ENCODE measurements around the gene CCDC127. TPM values are rescaled to one million over a fixed set of nuclear protein-coding genes. Genes with fewer than 3 reads are reported as not detected.
"Not testable (repeated sequence)": the region's sequence is repeated elsewhere in the genome, so short reads cannot be mapped to it uniquely, and the experiment has no call there.

Gene CCDC127
- total RNA-seq, 1 experiment from 2014 or later, result 5.4 TPM

DNA sequence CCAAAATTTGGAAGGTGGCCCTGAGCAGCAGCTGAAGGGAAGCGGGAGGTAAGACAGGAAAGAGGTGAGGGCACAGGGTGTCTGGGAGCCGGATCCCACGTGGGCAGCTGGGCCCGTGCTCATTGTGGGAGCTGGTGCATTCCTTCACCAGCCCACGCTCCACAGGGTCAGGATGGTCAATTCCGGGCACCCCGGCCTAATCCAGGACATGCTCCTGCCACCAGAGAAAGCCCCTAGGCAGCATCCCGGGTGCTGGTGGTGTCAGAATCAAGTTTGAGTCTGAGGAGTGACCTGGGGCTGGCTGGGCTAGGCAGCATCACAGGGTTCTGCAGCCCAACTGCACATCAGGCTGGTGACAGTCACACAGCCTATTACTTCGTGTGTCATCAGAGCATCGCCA, 46.4 kb upstream of the CCDC127 start:
- no peak for TF ChIP-seq CTCF (conservative IDR thresholded peaks at IDR 0.05; ENCODE audit: low read depth, low read length)
- TF ChIP-seq EZH2 (IDR thresholded peaks at IDR 0.05; ENCODE audit: low read length, unreplicated experiment), result no peak
- no peak for TF ChIP-seq EZH2phosphoT487 (IDR thresholded peaks at IDR 0.05; ENCODE audit: borderline replicate concordance, low read length)
- Histone ChIP-seq H3K9me3 (ENCODE audit: low read length) (no peaks in the 10 kb centered on the region), H3K36me3 (ENCODE audit: low read depth, low read length) (no peaks in the 10 kb centered on the region), H3K79me2 (ENCODE audit: low read length) (no peaks in the 10 kb centered on the region), H3F3A (ENCODE audit: low read length, unreplicated experiment) (no peaks in the 10 kb centered on the region), H3K27ac (ENCODE audit: low read length) (peak overlapping the region; percentile 68), H3K9ac (ENCODE audit: low read length) (peak overlapping the region; percentile 37; the same call in 1 of the 2 replicates), H4K20me1 (ENCODE audit: low read length) (no peaks in the 10 kb centered on the region), H2AFZ (ENCODE audit: low read length) (no peak overlapping the region), H3K27me3 (ENCODE audit: low read length) (no peaks in the 10 kb centered on the region), H3K9me2 (replicated peaks; ENCODE audit: low read length) (no peaks in the 10 kb centered on the region), H3K4me1 (ENCODE audit: insufficient read depth, low read length) (peaks cover 6% of the 10 kb centered on the region; the same call in 1 of the 2 replicates), H3K4me3 (ENCODE audit: low read length) (no peak overlapping the region), H3K4me2 (ENCODE audit: low read length) (no peak overlapping the region)
- ATAC-seq (no peak), DNase-seq (no peak)
- intact Hi-C loops (cut with micrococcal nuclease), result no loop called here
- CTCF ChIA-PET, result no interaction called here
- POLR2A ChIA-PET (ENCODE audit: unreplicated experiment), result no interaction called here
- no TSS peak for BruUV-seq (replicated peaks)

GRCh38 chr5:263275-263974, 45.5 kb upstream of the CCDC127 start:
- H3K4me3 ChIP-seq (ENCODE audit: low read length); H3K9me3 ChIP-seq (ENCODE audit: low read length); intact Hi-C loops (cut with micrococcal nuclease); H3K4me1 ChIP-seq (ENCODE audit: insufficient read depth, low read length); H2AFZ ChIP-seq (ENCODE audit: low read length); POLR2A ChIA-PET (ENCODE audit: unreplicated experiment); H4K20me1 ChIP-seq (ENCODE audit: low read length); CTCF ChIA-PET; H3K79me2 ChIP-seq (ENCODE audit: low read length); H3K9me2 ChIP-seq (replicated peaks; ENCODE audit: low read length); H3K27me3 ChIP-seq (ENCODE audit: low read length); H3F3A ChIP-seq (ENCODE audit: low read length, unreplicated experiment); H3K36me3 ChIP-seq (ENCODE audit: low read depth, low read length): not testable (repeated sequence)
- peak overlapping the region; percentile 37; the same call in 1 of the 2 replicates for H3K9ac ChIP-seq (ENCODE audit: low read length)
- ATAC-seq (peak; percentile 45; the same call in 1 of the 2 replicates), DNase-seq (peak; percentile 81)
- BruUV-seq (replicated peaks), result TSS peak; percentile 18
- H3K27ac ChIP-seq (ENCODE audit: low read length), result peak overlapping the region; percentile 68
- H3K4me2 ChIP-seq (ENCODE audit: low read length), result peak overlapping the region; percentile 9; the same call in 1 of the 2 replicates

DNA sequence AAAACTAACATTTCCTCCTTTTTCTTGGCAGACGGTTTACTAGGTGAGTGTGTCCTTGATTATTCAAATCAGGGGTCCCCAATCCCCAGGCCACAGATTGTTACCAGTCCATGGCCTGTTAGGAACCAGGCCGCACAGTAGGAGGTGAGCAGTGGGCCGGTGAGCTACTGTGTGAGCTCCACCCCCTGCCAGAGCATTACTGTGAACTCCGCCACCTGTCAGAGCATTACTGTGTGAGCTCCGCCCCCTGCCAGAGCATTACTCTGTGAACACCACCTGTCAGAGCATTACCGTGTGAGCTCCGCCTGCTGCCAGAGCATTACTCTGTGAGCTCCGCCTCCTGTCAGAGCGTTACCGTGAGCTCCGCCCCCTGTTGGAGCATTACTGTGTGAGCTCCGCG, 39.2 kb upstream of the CCDC127 start:
- Histone ChIP-seq H3K4me3 (ENCODE audit: low read length) (no peak overlapping the region), H3K79me2 (ENCODE audit: low read length) (no peaks in the 10 kb centered on the region), H3K4me2 (ENCODE audit: low read length) (no peak overlapping the region), H3K9me2 (replicated peaks; ENCODE audit: low read length) (no peaks in the 10 kb centered on the region), H3K9ac (ENCODE audit: low read length) (no peak overlapping the region), H2AFZ (ENCODE audit: low read length) (no peak overlapping the region), H3K27me3 (ENCODE audit: low read length) (no peaks in the 10 kb centered on the region), H3F3A (ENCODE audit: low read length, unreplicated experiment) (no peaks in the 10 kb centered on the region), H3K4me1 (ENCODE audit: insufficient read depth, low read length) (peaks cover 9% of the 10 kb centered on the region), H4K20me1 (ENCODE audit: low read length) (no peaks in the 10 kb centered on the region), H3K27ac (ENCODE audit: low read length) (no peak overlapping the region), H3K9me3 (ENCODE audit: low read length) (no peaks in the 10 kb centered on the region), H3K36me3 (ENCODE audit: low read depth, low read length) (peaks cover 21% of the 10 kb centered on the region)
- ChIA-PET CTCF (no interaction called here), POLR2A (ENCODE audit: unreplicated experiment) (no interaction called here)
- BruUV-seq (replicated peaks), result no TSS peak
- ATAC-seq, result no peak
- intact Hi-C loops (cut with micrococcal nuclease), result no loop called here
- TF ChIP-seq EZH2phosphoT487 (IDR thresholded peaks at IDR 0.05; ENCODE audit: borderline replicate concordance, low read length) (no peak), EZH2 (IDR thresholded peaks at IDR 0.05; ENCODE audit: low read length, unreplicated experiment) (no peak), CTCF (conservative IDR thresholded peaks at IDR 0.05; ENCODE audit: low read depth, low read length) (no peak)
- DNase-seq, result no peak

DNA sequence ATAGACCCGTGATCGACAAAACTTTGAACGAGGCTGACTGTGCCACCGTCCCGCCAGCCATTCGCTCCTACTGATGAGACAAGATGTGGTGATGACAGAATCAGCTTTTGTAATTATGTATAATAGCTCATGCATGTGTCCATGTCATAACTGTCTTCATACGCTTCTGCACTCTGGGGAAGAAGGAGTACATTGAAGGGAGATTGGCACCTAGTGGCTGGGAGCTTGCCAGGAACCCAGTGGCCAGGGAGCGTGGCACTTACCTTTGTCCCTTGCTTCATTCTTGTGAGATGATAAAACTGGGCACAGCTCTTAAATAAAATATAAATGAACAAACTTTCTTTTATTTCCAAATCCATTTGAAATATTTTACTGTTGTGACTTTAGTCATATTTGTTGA, 38.4 kb upstream of the CCDC127 start:
- H3K9ac ChIP-seq (ENCODE audit: low read length); BruUV-seq (replicated peaks); CTCF ChIA-PET: not testable (repeated sequence)

DNA sequence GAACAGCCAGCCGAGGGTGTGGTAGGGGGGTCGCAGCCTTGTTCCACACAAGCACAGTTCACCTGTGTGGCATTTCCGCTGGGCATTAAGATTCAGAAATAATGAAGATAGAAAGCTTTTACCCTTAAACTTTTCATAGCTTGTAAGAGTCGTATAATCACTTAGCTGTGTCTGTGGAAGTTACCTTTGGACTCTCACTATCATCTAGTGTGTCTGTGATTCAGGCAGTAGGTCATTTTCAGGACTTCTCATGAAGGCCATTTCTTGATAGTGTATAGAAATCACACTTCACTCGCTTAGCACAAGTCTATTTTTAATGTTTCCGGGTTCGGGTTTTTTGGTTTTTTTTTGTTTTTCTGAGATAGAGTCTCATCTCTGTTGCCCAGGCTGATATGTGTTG, 37.2 kb upstream of the CCDC127 start:
- CTCF ChIA-PET, result not testable (repeated sequence)

More for the DNA sequence above, 38.4 kb upstream of the CCDC127 start:
- H3K4me1 ChIP-seq (ENCODE audit: insufficient read depth, low read length), result peaks cover 16% of the 10 kb centered on the region
- DNase-seq; H3K79me2 ChIP-seq (ENCODE audit: low read length); H2AFZ ChIP-seq (ENCODE audit: low read length); H4K20me1 ChIP-seq (ENCODE audit: low read length); ATAC-seq; H3K4me2 ChIP-seq (ENCODE audit: low read length); H3F3A ChIP-seq (ENCODE audit: low read length, unreplicated experiment); H3K4me3 ChIP-seq (ENCODE audit: low read length); H3K9me3 ChIP-seq (ENCODE audit: low read length); POLR2A ChIA-PET (ENCODE audit: unreplicated experiment); H3K27me3 ChIP-seq (ENCODE audit: low read length); H3K9me2 ChIP-seq (replicated peaks; ENCODE audit: low read length); H3K27ac ChIP-seq (ENCODE audit: low read length); intact Hi-C loops (cut with micrococcal nuclease): not testable (repeated sequence)
- peaks cover 21% of the 10 kb centered on the region for H3K36me3 ChIP-seq (ENCODE audit: low read depth, low read length)

More for the DNA sequence above, 37.2 kb upstream of the CCDC127 start:
- H3K4me1 ChIP-seq (ENCODE audit: insufficient read depth, low read length), result peaks cover 19% of the 10 kb centered on the region
- H3K9me2 ChIP-seq (replicated peaks; ENCODE audit: low read length); H3K27me3 ChIP-seq (ENCODE audit: low read length); intact Hi-C loops (cut with micrococcal nuclease); H3K79me2 ChIP-seq (ENCODE audit: low read length); H3K27ac ChIP-seq (ENCODE audit: low read length); ATAC-seq; H2AFZ ChIP-seq (ENCODE audit: low read length); H4K20me1 ChIP-seq (ENCODE audit: low read length); H3K4me2 ChIP-seq (ENCODE audit: low read length); H3K4me3 ChIP-seq (ENCODE audit: low read length); H3K9me3 ChIP-seq (ENCODE audit: low read length); H3F3A ChIP-seq (ENCODE audit: low read length, unreplicated experiment); DNase-seq; BruUV-seq (replicated peaks); POLR2A ChIA-PET (ENCODE audit: unreplicated experiment); H3K9ac ChIP-seq (ENCODE audit: low read length): not testable (repeated sequence)
- peaks cover 21% of the 10 kb centered on the region for H3K36me3 ChIP-seq (ENCODE audit: low read depth, low read length)
